Hematopoietic multipotent progenitor cell treated with erythropoietin and hydrocortisone succinate and interleukin-3 and kit ligand, for 4 days (in vitro differentiated cells): ENCODE data around the gene GINM1.

Source experiments
- DNase-seq: peaks from one replicate; pipeline ENCODE4 v3.0.0-alpha.2; 2015

The GINM1 gene

GRCh38 chr6:149565527-149566409 is at the start of gene GINM1:
Gene GINM1 (plus strand): TSS chr6:149566375. CDS start chr6:149566415, 40 bp downstream.
- peak; percentile 97 for DNase-seq

- no peak for DNase-seq
These were observed 36.5 kb upstream of the GINM1 start for GRCh38 chr6:149529650-149530049.

- DNase-seq: no peak
These were observed 31.4 kb upstream of the GINM1 start for GRCh38 chr6:149534742-149535141.

- DNase-seq: no peak
These were observed 25.0 kb upstream of the GINM1 start for GRCh38 chr6:149541139-149541538.

GRCh38 chr6:149544646-149545257 is 21.4 kb upstream of the GINM1 start:
- no peak for DNase-seq

- DNase-seq: peak; percentile 86
These were observed 20.9 kb upstream of the GINM1 start for GRCh38 chr6:149545258-149545753.

- DNase-seq: peak; percentile 97
These were observed 20.3 kb upstream of the GINM1 start, which contains the start of gene PPIL4 for GRCh38 chr6:149545754-149546471. Gene PPIL4 (minus strand): TSS chr6:149546043. CDS start chr6:149546005, 38 bp downstream.

- no peak for DNase-seq
These were observed 14.3 kb upstream of the GINM1 start for GRCh38 chr6:149551920-149552319.

- DNase-seq: no peak
These were observed 8.1 kb upstream of the GINM1 start for GRCh38 chr6:149558029-149558428.

GRCh38 chr6:149559389-149559788 is 6.8 kb upstream of the GINM1 start:
- DNase-seq: no peak

- DNase-seq: peak; percentile 49
These were observed 5.4 kb upstream of the GINM1 start for GRCh38 chr6:149560736-149561135.

GRCh38 chr6:149563203-149563927 is 2.8 kb upstream of the GINM1 start:
- no peak for DNase-seq

GRCh38 chr6:149563928-149564325 is 2.2 kb upstream of the GINM1 start:
- DNase-seq: no peak

- peak; percentile 70 for DNase-seq
These were observed 427 bp downstream of the GINM1 start for GRCh38 chr6:149566410-149567193.

GRCh38 chr6:149567194-149567586 is 1.0 kb downstream of the GINM1 start:
- no peak for DNase-seq

GRCh38 chr6:149567945-149568585 is 1.9 kb downstream of the GINM1 start:
- no peak for DNase-seq

GRCh38 chr6:149580880-149581279 is 14.7 kb downstream of the GINM1 start:
- DNase-seq: no peak

- DNase-seq: no peak
These were observed 15.2 kb downstream of the GINM1 start for GRCh38 chr6:149581349-149581748.

- no peak for DNase-seq
These were observed 20.0 kb downstream of the GINM1 start for GRCh38 chr6:149586149-149586548.

- DNase-seq: no peak
These were observed 26.8 kb downstream of the GINM1 start for GRCh38 chr6:149592983-149593382.

GRCh38 chr6:149593408-149593807 is 27.2 kb downstream of the GINM1 start:
- no peak for DNase-seq
